ENCODE data around the gene TOPAZ1. TPM values are rescaled to one million over a fixed set of nuclear protein-coding genes. Genes with fewer than 3 reads are reported as not detected.
A peak's percentile ranks its signal among the peaks of the same experiment; 100 is the strongest.

The TOPAZ1 gene
- total RNA-seq, 1 experiment from 2014 or later: not detected

GRCh38 chr3:44337248-44337785 lies 95.6 kb downstream of the TOPAZ1 start:
- no peak overlapping the region for H2BK20ac ChIP-seq (ENCODE audit: low read depth, low read length, poor library complexity, severe bottlenecking)
- no peak overlapping the region for H3K14ac ChIP-seq (ENCODE audit: insufficient read depth, low read length)
- H3K23me2 ChIP-seq (ENCODE audit: insufficient read length, low read depth, low read length, poor library complexity, severe bottlenecking): peaks cover 4% of the 10 kb centered on the region
- H2BK15ac ChIP-seq (ENCODE audit: low read depth, low read length): no peak overlapping the region
- no peak overlapping the region for H3K4ac ChIP-seq (ENCODE audit: low read depth, low read length)
- no peak overlapping the region for H2BK12ac ChIP-seq (ENCODE audit: insufficient read length, low read depth, low read length)
- H3K18ac ChIP-seq (ENCODE audit: insufficient read length, low read depth, low read length): no peak overlapping the region
- no peaks in the 10 kb centered on the region for H3K4me1 ChIP-seq (ENCODE audit: insufficient read depth, low read length)
- H3K79me2 ChIP-seq (ENCODE audit: insufficient read depth, low read length): peaks cover 4% of the 10 kb centered on the region; the same call in 1 of the 2 replicates
- H4K8ac ChIP-seq (replicated peaks; ENCODE audit: insufficient read length, low read depth, low read length): no peak overlapping the region
- H2AK5ac ChIP-seq (ENCODE audit: insufficient read length, low read length): no peak overlapping the region
- no peak overlapping the region for H3K27ac ChIP-seq (ENCODE audit: insufficient read length, low read depth, low read length)
- H2BK120ac ChIP-seq (ENCODE audit: low read depth, low read length, poor library complexity, severe bottlenecking): no peak overlapping the region
- no peak overlapping the region for H2AFZ ChIP-seq (ENCODE audit: low read length)
- peak overlapping the region; percentile 89 to 90 for H3K4me3 Mint-ChIP-seq
- peak; percentile 46; the same call in 2 of the 3 replicates for TF ChIP-seq CTCF (conservative IDR thresholded peaks at IDR 0.05)
- no peak overlapping the region for H3T11ph ChIP-seq (ENCODE audit: low read length)
- no peak overlapping the region for H4K5ac ChIP-seq (ENCODE audit: insufficient read length, low read depth, low read length)
- H3K36me3 Mint-ChIP-seq (ENCODE audit: insufficient read depth in 1 of 3, low read depth in 3 of 3): peaks cover 0 to 4% (median 3%) of the 10 kb centered on the region in 3 experiments; a peak in 3 of 7 replicates
- peak overlapping the region; percentile 48 for H3K9ac ChIP-seq (ENCODE audit: extremely low read depth, insufficient read length, low read length)
- no peak overlapping the region for H2BK5ac ChIP-seq (ENCODE audit: insufficient read length, low read length)
- H3K27me3 Mint-ChIP-seq (ENCODE audit: low read depth): peaks cover 3% of the 10 kb centered on the region; the same call in 1 of the 2 replicates
- peak overlapping the region; percentile 99 for H3K27ac Mint-ChIP-seq
- no peak overlapping the region for H4K91ac ChIP-seq (ENCODE audit: insufficient read length, low read depth, low read length)
- no peaks in the 10 kb centered on the region for H3K9me3 ChIP-seq (ENCODE audit: control insufficient read depth, low read depth, low read length)
- DNase-seq: peak; percentile 35
- H3K27me3 ChIP-seq (ENCODE audit: insufficient read depth, low read length): no peaks in the 10 kb centered on the region
- H3K79me1 ChIP-seq (ENCODE audit: insufficient read depth, low read depth, low read length, poor library complexity, severe bottlenecking): peaks cover 6% of the 10 kb centered on the region
- WGBS (ENCODE audit: extremely low coverage, insufficient read length, low lambda C conversion rate): no CpG with 5 or more reads among the region's 5 CpGs
- H3K56ac ChIP-seq (ENCODE audit: insufficient read length, low read depth, low read length): no peak overlapping the region
- H3K23ac ChIP-seq (ENCODE audit: insufficient read length, low read depth, low read length): no peak overlapping the region
- peaks cover 21% of the 10 kb centered on the region in 2 experiments for H3K4me1 Mint-ChIP-seq
- H3K4me2 ChIP-seq (ENCODE audit: insufficient read depth, insufficient read length, low read length): peak overlapping the region; percentile 64
- H3K9me3 Mint-ChIP-seq: no peaks in the 10 kb centered on the region
- no peaks in the 10 kb centered on the region for H4K20me1 ChIP-seq (ENCODE audit: control insufficient read depth, insufficient read depth, insufficient read length)
